PC-9 (cell line): ENCODE results near the gene LIPH.

Experiments used
- EZH2 ChIP-seq: fragments of 200-600 bp; sonication (generic); IDR thresholded peaks from 2 replicates; pipeline ENCODE4 v1.8.0; 2017; ENCODE audit warnings: antibody characterized with exemption, low read depth
- TF ChIP-seq, protein P1 (sequence below): fragments of 200-600 bp; sonication (generic); conservative IDR thresholded peaks from 2 replicates; pipeline ENCODE4 v1.6.1; 2017; ENCODE audit warnings: mixed run types, antibody characterized with exemption, mild to moderate bottlenecking, moderate library complexity

DNA sequence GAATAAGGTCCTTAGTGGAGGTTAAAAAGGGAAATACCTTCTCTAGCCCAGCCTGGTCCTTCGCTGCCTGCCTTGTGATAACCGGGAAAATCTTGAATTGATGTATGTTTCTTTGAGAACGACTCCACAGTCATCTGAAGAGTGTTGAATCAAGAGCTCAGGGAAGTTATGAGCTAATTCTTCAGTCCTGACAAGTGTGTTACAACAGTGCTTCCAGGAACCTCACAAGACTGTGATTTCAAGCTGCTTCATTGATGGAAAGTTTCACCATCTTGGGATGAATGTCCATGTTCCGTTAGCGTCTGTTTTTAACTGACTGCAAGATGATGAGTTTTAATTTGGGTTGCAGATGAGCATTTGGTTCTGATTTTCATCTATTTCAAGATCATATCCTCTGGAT, 66.0 kb downstream of the LIPH start:
- TF ChIP-seq, protein P1, sequence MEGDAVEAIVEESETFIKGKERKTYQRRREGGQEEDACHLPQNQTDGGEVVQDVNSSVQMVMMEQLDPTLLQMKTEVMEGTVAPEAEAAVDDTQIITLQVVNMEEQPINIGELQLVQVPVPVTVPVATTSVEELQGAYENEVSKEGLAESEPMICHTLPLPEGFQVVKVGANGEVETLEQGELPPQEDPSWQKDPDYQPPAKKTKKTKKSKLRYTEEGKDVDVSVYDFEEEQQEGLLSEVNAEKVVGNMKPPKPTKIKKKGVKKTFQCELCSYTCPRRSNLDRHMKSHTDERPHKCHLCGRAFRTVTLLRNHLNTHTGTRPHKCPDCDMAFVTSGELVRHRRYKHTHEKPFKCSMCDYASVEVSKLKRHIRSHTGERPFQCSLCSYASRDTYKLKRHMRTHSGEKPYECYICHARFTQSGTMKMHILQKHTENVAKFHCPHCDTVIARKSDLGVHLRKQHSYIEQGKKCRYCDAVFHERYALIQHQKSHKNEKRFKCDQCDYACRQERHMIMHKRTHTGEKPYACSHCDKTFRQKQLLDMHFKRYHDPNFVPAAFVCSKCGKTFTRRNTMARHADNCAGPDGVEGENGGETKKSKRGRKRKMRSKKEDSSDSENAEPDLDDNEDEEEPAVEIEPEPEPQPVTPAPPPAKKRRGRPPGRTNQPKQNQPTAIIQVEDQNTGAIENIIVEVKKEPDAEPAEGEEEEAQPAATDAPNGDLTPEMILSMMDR, result no peak
- no peak for TF ChIP-seq EZH2
